Activated CD4-positive, alpha-beta memory T cell treated with anti-CD3 and anti-CD28 coated beads, Interleukin-2, amount 10 ng/mL, durations not matched to agents 7 days and 5 days (primary cell): ENCODE results near the gene FNDC11. TPM values are rescaled to one million over a fixed set of nuclear protein-coding genes. Genes with fewer than 3 reads are reported as not detected.
A peak's percentile ranks its signal among the peaks of the same experiment; 100 is the strongest.

Source experiments
- CTCF ChIA-PET: fragments of 350-600 bp; sonication (Branson Sonifier 250); formaldehyde crosslinking; loops from one replicate; lab custom pipeline; 2021; ENCODE audit warnings: antibody characterized with exemption, inconsistent platforms; lab: Charles Lee
- POLR2A ChIA-PET: fragments of 350-600 bp; sonication (Branson Sonifier 250); formaldehyde crosslinking; loops from one replicate; lab custom pipeline; 2021; ENCODE audit warnings: antibody characterized with exemption; lab: Charles Lee
- DNase-seq: peaks from one replicate; pipeline ENCODE4 v3.0.0-alpha.2; 2020
- H3K27ac Mint-ChIP-seq: one replicate; pipeline ENCODE4 v1.8.0; 2021; ENCODE audit warnings: mild to moderate bottlenecking, mixed read lengths
- H3K27me3 Mint-ChIP-seq: one replicate; pipeline ENCODE4 v1.8.0; 2021; ENCODE audit warnings: mixed read lengths
- H3K36me3 Mint-ChIP-seq: one replicate; pipeline ENCODE4 v1.8.0; 2021; ENCODE audit warnings: low read depth, mixed read lengths
- H3K4me1 Mint-ChIP-seq: one replicate; pipeline ENCODE4 v1.8.0; 2021; ENCODE audit warnings: mixed read lengths
- H3K4me3 Mint-ChIP-seq: one replicate; pipeline ENCODE4 v1.8.0; 2021; ENCODE audit warnings: mild to moderate bottlenecking, mixed read lengths
- H3K9me3 Mint-ChIP-seq: one replicate; pipeline ENCODE4 v1.8.0; 2021; ENCODE audit warnings: mixed read lengths
- total RNA-seq, 2 experiments: library from RNA; stranded (reverse); gene quantifications; one replicate each; pipeline ENCODE4 v1.2.3, GENCODE V29; 2021

FNDC11 gene
- total RNA-seq, 2 experiments from 2014 or later: 0.20 to 0.30 TPM

GRCh38 chr20:63574829-63575743 is 21.1 kb downstream of the FNDC11 start:
- Mint-ChIP-seq H3K36me3 (no peaks in the 10 kb centered on the region), H3K27ac (no peak overlapping the region), H3K4me1 (peaks cover 6% of the 10 kb centered on the region), H3K4me3 (peak overlapping the region; percentile 83), H3K27me3 (peaks cover 33% of the 10 kb centered on the region), H3K9me3 (no peaks in the 10 kb centered on the region)
- POLR2A ChIA-PET: interaction anchor here (1.1 to 2.6 kb wide), 7 partner anchors 10 to 290 kb away, joined by 3 to 14 read pairs (median 6); partner anchors contain the start of genes PTK6, RTEL1 and TPD52L2
- CTCF ChIA-PET: interaction anchor here (0.5 kb wide), 1 partner anchor 9 kb away, joined by 3 read pairs; no protein-coding TSS in a partner anchor
- DNase-seq: no peak

- Mint-ChIP-seq H3K4me1 (peaks cover 5% of the 10 kb centered on the region), H3K27me3 (peaks cover 39% of the 10 kb centered on the region), H3K9me3 (no peaks in the 10 kb centered on the region), H3K4me3 (no peak overlapping the region), H3K27ac (no peak overlapping the region), H3K36me3 (no peaks in the 10 kb centered on the region)
- no peak for DNase-seq
- ChIA-PET POLR2A (no interaction called here), CTCF (interaction anchor here (0.7 kb wide), 1 partner anchor 10 kb away, joined by 4 read pairs; no protein-coding TSS in a partner anchor)
Measured at GRCh38 chr20:63576311-63576710, 22.4 kb downstream of the FNDC11 start.

GRCh38 chr20:63577317-63577894 is 23.4 kb downstream of the FNDC11 start:
- Mint-ChIP-seq H3K4me1 (peaks cover 5% of the 10 kb centered on the region), H3K9me3 (no peaks in the 10 kb centered on the region), H3K27ac (no peak overlapping the region), H3K27me3 (peaks cover 39% of the 10 kb centered on the region), H3K36me3 (no peaks in the 10 kb centered on the region), H3K4me3 (no peak overlapping the region)
- DNase-seq: no peak
- POLR2A ChIA-PET: no interaction called here
- CTCF ChIA-PET: no interaction called here

GRCh38 chr20:63578224-63579016 is 24.5 kb downstream of the FNDC11 start:
- Mint-ChIP-seq H3K4me3 (no peak overlapping the region), H3K4me1 (peaks cover 5% of the 10 kb centered on the region), H3K9me3 (no peaks in the 10 kb centered on the region), H3K36me3 (no peaks in the 10 kb centered on the region), H3K27ac (no peak overlapping the region), H3K27me3 (peaks cover 47% of the 10 kb centered on the region)
- DNase-seq: no peak
- CTCF ChIA-PET: interaction anchor here (0.7 kb wide), 1 partner anchor 22 kb away, joined by 3 read pairs; no protein-coding TSS in a partner anchor
- POLR2A ChIA-PET: no interaction called here

GRCh38 chr20:63579017-63579694 is 25.2 kb downstream of the FNDC11 start:
- H3K27ac Mint-ChIP-seq: no peak overlapping the region
- no peaks in the 10 kb centered on the region for H3K9me3 Mint-ChIP-seq
- DNase-seq: no peak
- H3K36me3 Mint-ChIP-seq: no peaks in the 10 kb centered on the region
- peaks cover 47% of the 10 kb centered on the region for H3K27me3 Mint-ChIP-seq
- ChIA-PET POLR2A (no interaction called here), CTCF (no interaction called here)
- peaks cover 5% of the 10 kb centered on the region for H3K4me1 Mint-ChIP-seq
- H3K4me3 Mint-ChIP-seq: no peak overlapping the region

- DNase-seq: peak; percentile 80
- Mint-ChIP-seq H3K4me1 (peaks cover 2% of the 10 kb centered on the region), H3K36me3 (no peaks in the 10 kb centered on the region), H3K27ac (no peak overlapping the region), H3K27me3 (peaks cover 38% of the 10 kb centered on the region), H3K4me3 (no peak overlapping the region), H3K9me3 (no peaks in the 10 kb centered on the region)
- ChIA-PET CTCF (interaction anchor here (0.6 to 1.9 kb wide), 2 partner anchors 14 to 61 kb away, joined by 3 to 14 read pairs; no protein-coding TSS in a partner anchor), POLR2A (interaction anchor here (0.9 to 2.0 kb wide), 4 partner anchors 9 to 284 kb away, joined by 3 to 5 read pairs (median 3); partner anchors contain the start of genes PPDPF, RTEL1 and TPD52L2)
Measured at GRCh38 chr20:63580796-63581461, 27.0 kb downstream of the FNDC11 start.

GRCh38 chr20:63582382-63583063 is 28.6 kb downstream of the FNDC11 start:
- ChIA-PET CTCF (interaction anchor here (0.5 to 1.9 kb wide), 3 partner anchors 9 to 74 kb away, joined by 3 to 14 read pairs (median 3); no protein-coding TSS in a partner anchor), POLR2A (interaction anchor here (0.6 to 2.0 kb wide), 4 partner anchors 29 to 76 kb away, joined by 3 to 5 read pairs (median 4); partner anchors contain the start of genes PPDPF and RTEL1)

GRCh38 chr20:63585616-63586565 is 31.9 kb downstream of the FNDC11 start:
- no peak for DNase-seq
- no peak overlapping the region for H3K27ac Mint-ChIP-seq
- no peak overlapping the region for H3K4me3 Mint-ChIP-seq
- CTCF ChIA-PET: no interaction called here
- POLR2A ChIA-PET: no interaction called here
- no peaks in the 10 kb centered on the region for H3K9me3 Mint-ChIP-seq
- H3K36me3 Mint-ChIP-seq: peaks cover 16% of the 10 kb centered on the region
- H3K4me1 Mint-ChIP-seq: no peaks in the 10 kb centered on the region
- peaks cover 8% of the 10 kb centered on the region for H3K27me3 Mint-ChIP-seq

More at GRCh38 chr20:63582382-63583063, 28.6 kb downstream of the FNDC11 start:
- Mint-ChIP-seq H3K9me3 (no peaks in the 10 kb centered on the region), H3K27ac (no peak overlapping the region), H3K27me3 (peaks cover 30% of the 10 kb centered on the region), H3K4me3 (no peak overlapping the region), H3K4me1 (no peaks in the 10 kb centered on the region), H3K36me3 (peaks cover 4% of the 10 kb centered on the region)
- no peak for DNase-seq

GRCh38 chr20:63586797-63587196 is 32.8 kb downstream of the FNDC11 start:
- POLR2A ChIA-PET: no interaction called here
- peaks cover 23% of the 10 kb centered on the region for H3K36me3 Mint-ChIP-seq
- CTCF ChIA-PET: no interaction called here

GRCh38 chr20:63587256-63587655 is 33.3 kb downstream of the FNDC11 start:
- no peak overlapping the region for H3K4me3 Mint-ChIP-seq
- no peak for DNase-seq
- peaks cover 8% of the 10 kb centered on the region for H3K27me3 Mint-ChIP-seq
- CTCF ChIA-PET: no interaction called here
- peaks cover 23% of the 10 kb centered on the region for H3K36me3 Mint-ChIP-seq
- H3K9me3 Mint-ChIP-seq: no peaks in the 10 kb centered on the region
- POLR2A ChIA-PET: interaction anchor here (1.3 kb wide), 1 partner anchor 14 kb away, joined by 4 read pairs; the partner anchor contains the start of gene HELZ2
- no peaks in the 10 kb centered on the region for H3K4me1 Mint-ChIP-seq
- no peak overlapping the region for H3K27ac Mint-ChIP-seq

More at GRCh38 chr20:63586797-63587196, 32.8 kb downstream of the FNDC11 start:
- no peak overlapping the region for H3K4me3 Mint-ChIP-seq
- peaks cover 8% of the 10 kb centered on the region for H3K27me3 Mint-ChIP-seq
- no peak overlapping the region for H3K27ac Mint-ChIP-seq
- no peaks in the 10 kb centered on the region for H3K9me3 Mint-ChIP-seq
- no peaks in the 10 kb centered on the region for H3K4me1 Mint-ChIP-seq
- no peak for DNase-seq
